Stimulated activated CD8-positive, alpha-beta memory T cell treated with anti-CD3 and anti-CD28 coated beads, Interleukin-15, amount 100 ng/mL, for 1 hour (primary cell): ENCODE results near the gene TBC1D28.
"Not testable (repeated sequence)": the region's sequence is repeated elsewhere in the genome, so short reads cannot be mapped to it uniquely, and the experiment has no call there.

Experiments used
- DNase-seq: peaks from one replicate; pipeline ENCODE4 v3.0.0-alpha.2; 2020; ENCODE audit warnings: low read depth

The TBC1D28 gene

GRCh38 chr17:18613016-18613415, 31.2 kb downstream of the TBC1D28 start:
- not testable (repeated sequence) for DNase-seq

DNA sequence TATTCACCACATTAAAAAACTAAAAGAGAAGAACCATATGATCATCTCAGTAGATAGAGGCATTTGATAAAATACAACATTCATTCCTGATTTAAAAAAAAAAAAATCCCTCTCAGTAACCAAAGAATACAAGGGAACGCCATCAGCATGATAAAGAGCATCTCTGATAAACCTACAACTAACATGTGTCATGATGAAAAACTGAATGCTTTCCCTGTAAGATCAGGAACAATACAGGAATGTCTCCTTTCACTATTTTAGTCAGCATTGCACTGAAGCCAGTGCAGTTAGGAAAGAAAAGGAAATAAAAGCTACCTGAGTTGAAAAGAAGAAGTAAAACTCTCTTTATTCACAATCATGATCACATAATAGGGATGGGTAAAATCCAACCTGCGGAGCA, 51.1 kb downstream of the TBC1D28 start:
- not testable (repeated sequence) for DNase-seq
